ENCODE measurements around the gene SLC2A6. TPM values are rescaled to one million over a fixed set of nuclear protein-coding genes. Genes with fewer than 3 reads are reported as not detected.

Gene SLC2A6
- polyA plus RNA-seq, 1 experiment, result 1.7 TPM

- no peaks in the 10 kb centered on the region; the same call in 1 of the 2 replicates for H3K9me3 ChIP-seq (ENCODE audit: control insufficient read depth, insufficient read depth, low read length)
- no peak overlapping the region for H3K4me3 ChIP-seq (ENCODE audit: low read depth, low read length)
- no peak for TF ChIP-seq CTCF (IDR thresholded peaks at IDR 0.05; ENCODE audit: low read depth, low read length)
- no peak for DNase-seq (ENCODE audit: low read depth, low spot score)
- POLR2A ChIA-PET, result no interaction called here
- no peak overlapping the region for H3K27ac ChIP-seq (ENCODE audit: low read depth, low read length)
- H3K27me3 ChIP-seq (ENCODE audit: control insufficient read depth, insufficient read depth, low read length), result peaks cover 83% of the 10 kb centered on the region
- CTCF ChIA-PET, result no interaction called here
Measured at GRCh38 chr9:133525677-133526076, 46.8 kb upstream of the SLC2A6 start.

GRCh38 chr9:133524679-133525228 lies 45.9 kb upstream of the SLC2A6 start, which contains the start of gene MYMK:
MYMK (minus strand) TSS chr9:133524959; CDS start chr9:133524844, 115 bp downstream.
- TF ChIP-seq CTCF (IDR thresholded peaks at IDR 0.05; ENCODE audit: low read depth, low read length), result no peak
- Histone ChIP-seq H3K27me3 (ENCODE audit: control insufficient read depth, insufficient read depth, low read length) (peaks cover 74% of the 10 kb centered on the region), H3K27ac (ENCODE audit: low read depth, low read length) (no peak within 1 kb of the TSS), H3K9me3 (ENCODE audit: control insufficient read depth, insufficient read depth, low read length) (no peaks in the 10 kb centered on the region; the same call in 1 of the 2 replicates), H3K4me3 (ENCODE audit: low read depth, low read length) (no peak within 1 kb of the TSS)
- CTCF ChIA-PET, result no interaction called here
- DNase-seq (ENCODE audit: low read depth, low spot score), result no peak
- POLR2A ChIA-PET, result no interaction called here

GRCh38 chr9:133524146-133524545 lies 45.2 kb upstream of the SLC2A6 start:
- Histone ChIP-seq H3K27ac (ENCODE audit: low read depth, low read length) (no peak overlapping the region), H3K27me3 (ENCODE audit: control insufficient read depth, insufficient read depth, low read length) (peaks cover 72% of the 10 kb centered on the region)
- TF ChIP-seq CTCF (IDR thresholded peaks at IDR 0.05; ENCODE audit: low read depth, low read length), result no peak

GRCh38 chr9:133523106-133523505 lies 44.2 kb upstream of the SLC2A6 start:
- peaks cover 66% of the 10 kb centered on the region for H3K27me3 ChIP-seq (ENCODE audit: control insufficient read depth, insufficient read depth, low read length)
- no peak for DNase-seq (ENCODE audit: low read depth, low spot score)
- ChIA-PET CTCF (no interaction called here), POLR2A (no interaction called here)
- no peak for TF ChIP-seq CTCF (IDR thresholded peaks at IDR 0.05; ENCODE audit: low read depth, low read length)
- no peaks in the 10 kb centered on the region for H3K9me3 ChIP-seq (ENCODE audit: control insufficient read depth, insufficient read depth, low read length)
- no peak overlapping the region for H3K27ac ChIP-seq (ENCODE audit: low read depth, low read length)
- no peak overlapping the region for H3K4me3 ChIP-seq (ENCODE audit: low read depth, low read length)

More at GRCh38 chr9:133524146-133524545, 45.2 kb upstream of the SLC2A6 start:
- ChIA-PET POLR2A (no interaction called here), CTCF (no interaction called here)
- H3K9me3 ChIP-seq (ENCODE audit: control insufficient read depth, insufficient read depth, low read length), result no peaks in the 10 kb centered on the region; the same call in 1 of the 2 replicates
- DNase-seq (ENCODE audit: low read depth, low spot score), result no peak
- H3K4me3 ChIP-seq (ENCODE audit: low read depth, low read length), result no peak overlapping the region

GRCh38 chr9:133522073-133522910 lies 43.4 kb upstream of the SLC2A6 start:
- Histone ChIP-seq H3K9me3 (ENCODE audit: control insufficient read depth, insufficient read depth, low read length) (no peaks in the 10 kb centered on the region), H3K4me3 (ENCODE audit: low read depth, low read length) (no peak overlapping the region), H3K27me3 (ENCODE audit: control insufficient read depth, insufficient read depth, low read length) (peaks cover 58% of the 10 kb centered on the region), H3K27ac (ENCODE audit: low read depth, low read length) (no peak overlapping the region)
- CTCF ChIA-PET, result no interaction called here
- POLR2A ChIA-PET, result no interaction called here
- TF ChIP-seq CTCF (IDR thresholded peaks at IDR 0.05; ENCODE audit: low read depth, low read length), result no peak
- DNase-seq (ENCODE audit: low read depth, low spot score), result no peak

Measured in AG04450 (cell line).